ENCODE results near the gene ERMP1.
"Not testable (repeated sequence)": the region's sequence is repeated elsewhere in the genome, so short reads cannot be mapped to it uniquely, and the experiment has no call there.

Gene ERMP1

GRCh38 chr9:5815461-5815860, 17.5 kb downstream of the ERMP1 start:
- DNase-seq: no peak

- DNase-seq: no peak
Measured at GRCh38 chr9:5813824-5814223, 19.1 kb downstream of the ERMP1 start.

GRCh38 chr9:5811751-5812150, 21.2 kb downstream of the ERMP1 start:
- no peak for DNase-seq

GRCh38 chr9:5805478-5805877, 27.4 kb downstream of the ERMP1 start:
- no peak for DNase-seq

GRCh38 chr9:5801739-5802113, 31.2 kb downstream of the ERMP1 start:
- DNase-seq: no peak

GRCh38 chr9:5800969-5801738, 31.8 kb downstream of the ERMP1 start:
- no peak for DNase-seq

- not testable (repeated sequence) for DNase-seq
Measured at GRCh38 chr9:5800378-5800777, 32.5 kb downstream of the ERMP1 start.

GRCh38 chr9:5799314-5799713, 33.6 kb downstream of the ERMP1 start:
- no peak for DNase-seq

GRCh38 chr9:5798581-5798980, 34.3 kb downstream of the ERMP1 start:
- DNase-seq: no peak

GRCh38 chr9:5796298-5796697, 36.6 kb downstream of the ERMP1 start:
- DNase-seq: no peak

GRCh38 chr9:5793812-5794211, 39.1 kb downstream of the ERMP1 start:
- DNase-seq: no peak

- DNase-seq: no peak
Measured at GRCh38 chr9:5791870-5792269, 41.0 kb downstream of the ERMP1 start.

GRCh38 chr9:5790923-5791322, 42.0 kb downstream of the ERMP1 start:
- no peak for DNase-seq

GRCh38 chr9:5789489-5789888, 43.4 kb downstream of the ERMP1 start:
- DNase-seq: no peak

- DNase-seq: no peak
Measured at GRCh38 chr9:5787759-5788302, 45.1 kb downstream of the ERMP1 start.

- no peak for DNase-seq
Measured at GRCh38 chr9:5787220-5787619, 45.7 kb downstream of the ERMP1 start.

- DNase-seq: no peak
Measured at GRCh38 chr9:5786370-5787127, 46.4 kb downstream of the ERMP1 start.

GRCh38 chr9:5784526-5785315, 48.2 kb downstream of the ERMP1 start:
- DNase-seq: no peak

GRCh38 chr9:5783982-5784381, 48.9 kb downstream of the ERMP1 start:
- DNase-seq: no peak

- DNase-seq: not testable (repeated sequence)
Measured at GRCh38 chr9:5783420-5783819, 49.5 kb downstream of the ERMP1 start.

GRCh38 chr9:5779705-5780218, 53.2 kb downstream of the ERMP1 start:
- DNase-seq: not testable (repeated sequence)

- DNase-seq: no peak
Measured at GRCh38 chr9:5778805-5779204, 54.1 kb downstream of the ERMP1 start.

All from GF-D8 (cell line).